Frontal cortex (tissue), 4 donors: Measurements from ENCODE around the gene INHBE. TPM values are rescaled to one million over a fixed set of nuclear protein-coding genes. Genes with fewer than 3 reads are reported as not detected.

ENCODE experiments used
- DNase-seq, 2 donors: peaks; one replicate each; pipeline ENCODE4 v3.0.0; 2012; ENCODE audit warnings: low spot score in 2 of 2
- FAIRE-seq: peaks from 2 replicates; lab custom pipeline; 2012; peaks lifted over from hg19 to GRCh38; lab: Jason Lieb, UNC
- total RNA-seq: library from RNA; depleted of rRNA; stranded (reverse); fragments of >200 nt; gene quantifications from one replicate; pipeline ENCODE4 v1.2.3, GENCODE V29; 2014
- donor health status: control.
- donor health status: control.
- donor health status: control.

INHBE gene
- total RNA-seq, 1 donor from 2014 or later, result not detected

- no peak for FAIRE-seq
- no peak for DNase-seq
Observed at GRCh38 chr12:57472391-57472790, 17.3 kb downstream of the INHBE start.

GRCh38 chr12:57473392-57473791, 18.3 kb downstream of the INHBE start:
- DNase-seq (no peak), FAIRE-seq (no peak)

- FAIRE-seq (no peak), DNase-seq (no peak)
Observed at GRCh38 chr12:57473886-57474285, 18.8 kb downstream of the INHBE start.

GRCh38 chr12:57474430-57474829, 19.3 kb downstream of the INHBE start:
- no peak for DNase-seq
- FAIRE-seq, result no peak

- no peak for DNase-seq
- FAIRE-seq, result no peak
Observed at GRCh38 chr12:57474862-57475261, 19.8 kb downstream of the INHBE start.

- FAIRE-seq (no peak), DNase-seq (peak in 1 of 2 donors; percentile 66)
Observed at GRCh38 chr12:57475271-57476161, 20.4 kb downstream of the INHBE start.

GRCh38 chr12:57476162-57476992, 21.3 kb downstream of the INHBE start:
- FAIRE-seq, result no peak
- DNase-seq, result no peak

- DNase-seq (no peak), FAIRE-seq (no peak)
Observed at GRCh38 chr12:57476993-57477709, 22.0 kb downstream of the INHBE start.

GRCh38 chr12:57477710-57478681, 22.9 kb downstream of the INHBE start:
- no peak for DNase-seq

GRCh38 chr12:57479043-57479375, 23.9 kb downstream of the INHBE start:
- no peak for DNase-seq
- no peak for FAIRE-seq

More at GRCh38 chr12:57477710-57478681, 22.9 kb downstream of the INHBE start:
- FAIRE-seq, result no peak

GRCh38 chr12:57479376-57480115, 24.4 kb downstream of the INHBE start, which contains the start of gene ARHGAP9:
ARHGAP9 (minus strand) TSS chr12:57479866; CDS start chr12:57479406, 460 bp downstream.
- no peak for DNase-seq
- FAIRE-seq, result no peak

- FAIRE-seq, result no peak
- no peak for DNase-seq
Observed at GRCh38 chr12:57481671-57482070, 26.6 kb downstream of the INHBE start.

GRCh38 chr12:57483466-57483865, 28.4 kb downstream of the INHBE start:
- DNase-seq, result no peak
- FAIRE-seq, result no peak

GRCh38 chr12:57485695-57486094, 30.6 kb downstream of the INHBE start:
- DNase-seq (no peak), FAIRE-seq (no peak)

- DNase-seq, result no peak
Observed at GRCh38 chr12:57487055-57487596, 32.0 kb downstream of the INHBE start.

GRCh38 chr12:57487597-57488401, 32.7 kb downstream of the INHBE start, which contains the start of gene MARS1:
MARS1 (plus strand) TSS chr12:57488068; CDS start chr12:57488091, 23 bp downstream.
- FAIRE-seq (no peak), DNase-seq (peak; percentile 89 to 90)

More at GRCh38 chr12:57487055-57487596, 32.0 kb downstream of the INHBE start:
- FAIRE-seq, result no peak
